Right renal cortex interstitium (tissue), 3 donors: Measurements from ENCODE around the gene MPP3. TPM values are rescaled to one million over a fixed set of nuclear protein-coding genes. Genes with fewer than 3 reads are reported as not detected.

Source experiments
- DNase-seq, 3 donors: peaks; one replicate each; pipeline ENCODE4 v3.0.0-alpha.2; 2013; ENCODE audit warnings: low read depth in 3 of 3, low spot score in 2 of 3
- polyA plus RNA-seq, 3 donors: library from polyadenylated mRNA; unstranded; fragments of 120-200 nt; gene quantifications; one replicate each; pipeline ENCODE4 v1.2.1, GENCODE V29; 2013; ENCODE audit not compliant: insufficient read length in 3 of 3

MPP3 gene
- polyA plus RNA-seq, 3 donors: 6.3 to 8.0 (median 6.7) TPM

GRCh38 chr17:43779145-43780125, 53.5 kb downstream of the MPP3 start:
- DNase-seq: no peak

GRCh38 chr17:43778337-43779144, 54.4 kb downstream of the MPP3 start, which contains the start of gene DUSP3:
DUSP3 (minus strand) TSS chr17:43778977; CDS start chr17:43778924, 53 bp downstream.
- peak; percentile 77 to 87 (median 85) for DNase-seq

DNA sequence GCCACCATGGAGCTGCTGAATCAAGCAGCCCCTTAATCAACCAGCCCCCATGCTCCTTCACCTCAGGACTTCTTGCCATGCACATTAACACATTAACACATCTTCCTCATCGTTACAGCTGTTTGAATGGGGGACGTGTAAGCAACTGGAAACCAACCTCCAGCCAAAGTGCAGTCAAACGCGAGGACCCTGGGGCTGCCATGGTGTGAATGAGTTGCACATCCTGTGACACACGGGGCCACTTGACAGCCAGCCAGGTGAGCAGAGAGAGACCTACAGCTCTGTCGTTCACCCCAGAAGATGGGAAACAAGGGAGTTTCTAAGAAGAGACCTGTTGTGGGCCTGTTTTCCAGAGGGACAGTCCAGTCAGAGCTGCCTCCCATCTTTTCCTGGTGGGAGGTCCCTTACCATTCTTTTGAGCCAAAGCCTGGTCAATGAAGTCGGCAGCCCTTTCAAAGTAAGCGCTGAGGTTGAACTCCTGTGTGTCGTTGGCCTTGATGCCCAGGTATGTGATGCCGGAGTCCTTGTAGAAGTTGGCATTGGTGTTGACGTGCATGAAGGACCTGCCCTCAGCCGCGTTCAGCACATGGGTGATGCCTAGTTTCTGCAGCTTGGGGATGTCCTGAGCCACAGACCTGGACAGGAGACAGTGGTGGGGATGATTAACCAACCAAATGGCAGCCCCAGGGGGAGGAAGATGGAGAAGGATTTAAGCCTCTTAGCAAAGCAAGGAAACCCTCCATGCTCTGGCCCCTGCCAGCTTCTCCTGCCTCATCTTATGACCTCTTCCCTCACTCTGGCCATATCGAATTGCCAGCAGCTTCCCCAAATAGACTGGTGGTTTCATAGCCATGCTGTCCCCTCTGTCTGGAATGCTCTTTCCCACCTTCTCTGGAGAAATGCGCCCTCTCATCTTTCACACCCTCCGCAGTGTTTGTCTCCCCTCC, 58.4 kb downstream of the MPP3 start:
- no peak for DNase-seq

- DNase-seq: no peak
These were observed 59.9 kb downstream of the MPP3 start for GRCh38 chr17:43772877-43773648.

- DNase-seq: no peak
These were observed 61.5 kb downstream of the MPP3 start for GRCh38 chr17:43771463-43771862.

- DNase-seq: no peak
These were observed 62.0 kb downstream of the MPP3 start for GRCh38 chr17:43770957-43771356.

- DNase-seq: no peak
These were observed 63.1 kb downstream of the MPP3 start for GRCh38 chr17:43769859-43770258.

- no peak for DNase-seq
These were observed 63.5 kb downstream of the MPP3 start for GRCh38 chr17:43769426-43769825.

- DNase-seq: no peak
These were observed 64.0 kb downstream of the MPP3 start for GRCh38 chr17:43768943-43769342.

DNA sequence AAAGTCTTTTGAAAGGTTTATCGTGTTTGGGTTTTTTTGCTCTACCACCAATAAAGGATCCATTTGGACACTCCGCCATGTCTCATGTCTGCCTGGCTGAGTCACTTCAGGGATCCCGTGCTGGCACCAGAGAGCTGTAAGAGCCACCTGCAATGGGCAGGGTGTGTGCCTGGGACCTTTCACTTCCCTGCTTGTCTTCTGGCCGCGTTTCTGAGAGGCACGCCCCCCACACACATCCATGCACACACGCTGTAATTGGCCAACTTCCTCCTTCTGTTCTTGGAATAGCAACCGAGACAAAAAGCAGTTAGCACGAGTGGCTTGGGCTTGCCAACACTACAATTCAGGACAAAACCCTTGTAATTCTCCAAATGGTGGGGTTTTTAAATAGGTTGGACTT, 64.6 kb downstream of the MPP3 start:
- no peak for DNase-seq

DNA sequence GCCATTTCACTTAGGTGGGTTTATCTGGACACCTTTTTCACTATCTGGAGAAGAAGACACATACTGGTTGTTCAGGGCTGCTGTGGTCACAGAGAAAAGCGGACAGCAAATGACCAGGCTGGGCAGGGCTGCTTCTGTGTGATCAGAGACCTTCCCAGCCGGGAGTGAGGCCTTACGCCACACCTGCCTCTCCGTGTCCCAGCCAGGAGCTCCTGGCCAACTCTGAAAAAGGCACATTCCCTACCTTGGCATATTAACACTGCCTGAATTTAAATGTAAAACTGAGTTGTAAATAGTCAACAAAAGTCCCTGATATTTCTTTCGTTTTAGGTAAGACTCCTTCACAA, 65.3 kb downstream of the MPP3 start:
- no peak for DNase-seq

- no peak for DNase-seq
These were observed 65.8 kb downstream of the MPP3 start for GRCh38 chr17:43767053-43767712.

DNA sequence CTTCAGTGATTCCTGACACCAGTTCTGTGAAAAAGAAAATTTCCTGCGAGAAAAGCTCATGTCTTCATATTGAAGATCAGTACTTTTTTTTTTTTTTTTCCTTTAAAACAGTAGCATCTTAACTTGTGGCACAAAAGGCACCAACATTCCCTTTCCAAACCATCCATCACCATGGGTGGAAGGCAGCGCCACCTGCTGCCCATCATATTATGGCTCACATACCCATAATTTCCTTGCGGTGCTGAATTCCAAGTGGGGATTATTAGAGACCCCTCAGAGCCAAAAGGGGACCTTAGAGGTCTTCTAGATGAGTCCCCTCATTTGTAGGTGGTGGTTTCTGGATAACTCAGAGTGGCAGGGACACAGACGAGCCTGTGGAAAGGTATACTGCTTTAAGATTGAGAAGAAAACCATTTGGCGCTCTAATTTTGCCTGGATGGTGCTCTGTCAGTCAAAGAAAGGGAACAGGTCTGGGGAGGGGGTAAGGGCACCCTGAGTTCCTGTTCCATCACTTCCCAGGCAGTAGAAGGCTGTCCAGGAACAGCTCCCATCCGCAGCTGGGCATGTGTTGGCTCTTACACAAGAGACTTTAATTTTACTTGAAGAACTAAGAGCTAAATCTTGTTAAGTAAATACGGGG, 66.4 kb downstream of the MPP3 start:
- DNase-seq: no peak

GRCh38 chr17:43760254-43760852, 72.6 kb downstream of the MPP3 start:
- DNase-seq: peak; percentile 90 to 92 (median 91)

DNA sequence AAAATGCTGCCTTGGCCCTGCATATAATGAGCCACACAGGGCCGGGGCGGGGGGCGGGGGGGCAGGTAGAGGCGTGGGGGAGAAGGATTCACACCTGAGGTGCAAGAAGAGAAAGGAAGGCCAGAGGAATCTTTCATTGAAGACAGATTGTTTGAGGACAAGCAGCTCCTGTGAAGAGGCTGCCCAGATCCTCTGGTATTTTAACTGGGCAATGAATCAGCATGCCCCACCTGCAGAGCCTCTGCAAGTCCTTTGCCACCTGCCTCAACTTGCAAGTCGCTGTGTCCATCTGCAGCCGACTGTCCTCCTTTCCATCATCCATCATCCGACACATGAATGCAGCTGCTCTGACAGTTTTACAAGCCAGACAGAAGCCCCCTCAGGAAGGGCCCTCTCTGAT, 73.1 kb downstream of the MPP3 start:
- DNase-seq: no peak

DNA sequence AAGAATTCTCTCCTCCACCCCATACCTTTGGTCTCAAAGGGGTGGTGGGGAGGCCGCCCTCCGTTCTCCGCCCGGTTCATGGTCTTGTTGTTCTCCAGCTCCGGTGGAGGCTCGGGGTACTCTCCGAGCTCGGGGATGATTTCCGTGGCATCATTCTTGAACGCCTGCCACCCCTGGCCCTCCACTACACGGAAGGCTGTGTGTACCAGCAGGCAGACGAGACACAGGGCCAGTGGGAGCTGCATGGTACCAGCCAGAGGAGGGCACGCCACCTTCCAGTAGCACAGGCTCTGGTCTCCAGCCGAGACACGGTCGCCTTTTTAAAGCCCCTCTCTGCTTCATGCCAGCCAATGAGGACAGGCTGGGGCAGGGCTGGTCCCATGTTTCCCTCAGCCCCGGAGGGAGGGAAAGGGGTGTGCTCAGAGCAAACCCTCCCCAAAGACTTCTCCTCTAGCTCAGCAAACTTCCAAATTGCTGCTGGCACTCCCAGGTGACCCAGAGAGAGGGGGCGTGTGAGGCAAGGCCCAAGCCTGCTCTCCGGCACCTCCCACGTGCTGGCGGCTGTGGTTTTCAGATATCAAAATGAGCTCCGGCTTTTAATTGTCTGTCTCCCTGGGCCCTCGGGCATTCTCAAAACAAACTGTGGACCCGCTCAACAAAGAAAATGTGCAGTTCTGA, 74.3 kb downstream of the MPP3 start, which contains the start of gene SOST:
Gene SOST, minus strand, starts transcription at position 295 of the 678 bp plus-strand sequence. Its CDS starts 50 bp downstream, at position 245.
- DNase-seq: no peak

DNA sequence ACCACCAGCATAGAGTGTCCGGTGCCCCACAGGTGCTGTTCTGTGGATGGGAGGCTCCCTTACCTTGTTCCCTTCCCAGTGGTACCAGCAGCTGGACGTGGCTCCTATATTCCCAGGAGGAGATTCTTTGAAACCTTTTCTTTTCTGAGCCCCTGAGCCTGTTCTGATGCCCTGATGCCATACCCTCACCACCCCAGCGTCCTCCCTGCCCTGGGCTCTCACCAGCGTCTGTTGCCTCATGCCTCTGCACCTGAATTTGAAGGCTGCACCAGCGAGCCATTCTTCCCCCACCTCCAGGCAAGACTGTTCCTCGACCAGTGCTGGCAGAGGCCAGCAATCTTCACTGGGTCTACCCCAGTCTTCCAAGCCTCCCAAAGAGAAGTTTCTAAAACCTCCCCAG, 74.9 kb downstream of the MPP3 start:
- DNase-seq: no peak
